GM12891 (cell line): ENCODE data around the gene PPP6R3.

Experiments
- DNase-seq: peaks from one replicate; pipeline ENCODE4 v3.0.0; 2011; ENCODE audit warnings: low spot score; ENCODE audit not compliant: insufficient read length
- FAIRE-seq: peaks from 2 replicates; lab custom pipeline; 2011; peaks lifted over from hg19 to GRCh38; lab: Jason Lieb, UNC
- PAX5 ChIP-seq: IDR thresholded peaks from 2 replicates; pipeline ENCODE4 v1.6.1; 2011; ENCODE audit warnings: low read length, moderate library complexity, mild to moderate bottlenecking; ENCODE audit not compliant: insufficient read depth, severe bottlenecking
- POLR2A ChIP-seq: IDR thresholded peaks from 2 replicates; pipeline ENCODE4 v1.6.1; 2011; ENCODE audit warnings: low read depth, low read length, control low read depth
- POLR2AphosphoS5 ChIP-seq: IDR thresholded peaks from 2 replicates; pipeline ENCODE4 v1.6.1; 2011; ENCODE audit warnings: low read depth, low read length, control low read depth
- POU2F2 ChIP-seq: IDR thresholded peaks from 2 replicates; pipeline ENCODE4 v1.6.1; 2011; ENCODE audit warnings: low read depth, mild to moderate bottlenecking, control low read depth, low read length, moderate library complexity
- SPI1 ChIP-seq: IDR thresholded peaks from 2 replicates; pipeline ENCODE4 v1.6.1; 2011; ENCODE audit warnings: low read depth, low read length, control low read depth
- TAF1 ChIP-seq: IDR thresholded peaks from 2 replicates; pipeline ENCODE4 v1.6.1; 2011; ENCODE audit warnings: low read depth, low read length, control low read depth

Gene PPP6R3

DNA sequence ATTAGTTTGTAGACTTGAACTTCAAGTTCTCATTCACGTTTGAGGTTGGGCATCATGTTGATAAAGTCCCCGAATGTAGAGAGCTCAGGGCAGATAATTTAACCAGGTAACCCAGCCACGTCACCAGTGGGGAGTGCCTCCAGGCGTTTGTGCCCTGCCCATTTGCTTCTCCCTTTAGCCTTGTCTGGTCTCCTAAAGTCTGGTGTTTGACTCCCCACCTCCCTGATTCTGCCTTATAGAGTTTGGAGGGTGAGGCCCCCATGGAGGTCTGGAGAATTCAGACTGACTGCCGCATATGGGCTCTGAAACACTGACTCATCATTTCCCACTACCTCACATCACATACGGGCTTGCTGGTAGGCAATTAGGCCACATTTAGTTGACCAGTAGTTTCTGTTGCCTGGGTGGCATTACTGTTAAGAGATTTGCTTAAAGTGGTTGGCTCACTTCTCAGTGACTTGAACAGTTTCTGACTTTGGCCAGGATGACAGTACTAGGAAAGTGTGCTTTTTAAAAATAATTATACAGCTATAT is 124.5 kb downstream of the PPP6R3 start:
- no peak for TF ChIP-seq TAF1
- no peak for TF ChIP-seq SPI1
- TF ChIP-seq POLR2AphosphoS5 = no peak
- TF ChIP-seq POLR2A = no peak
- no peak for TF ChIP-seq PAX5
- FAIRE-seq = no peak
- DNase-seq = no peak

DNA sequence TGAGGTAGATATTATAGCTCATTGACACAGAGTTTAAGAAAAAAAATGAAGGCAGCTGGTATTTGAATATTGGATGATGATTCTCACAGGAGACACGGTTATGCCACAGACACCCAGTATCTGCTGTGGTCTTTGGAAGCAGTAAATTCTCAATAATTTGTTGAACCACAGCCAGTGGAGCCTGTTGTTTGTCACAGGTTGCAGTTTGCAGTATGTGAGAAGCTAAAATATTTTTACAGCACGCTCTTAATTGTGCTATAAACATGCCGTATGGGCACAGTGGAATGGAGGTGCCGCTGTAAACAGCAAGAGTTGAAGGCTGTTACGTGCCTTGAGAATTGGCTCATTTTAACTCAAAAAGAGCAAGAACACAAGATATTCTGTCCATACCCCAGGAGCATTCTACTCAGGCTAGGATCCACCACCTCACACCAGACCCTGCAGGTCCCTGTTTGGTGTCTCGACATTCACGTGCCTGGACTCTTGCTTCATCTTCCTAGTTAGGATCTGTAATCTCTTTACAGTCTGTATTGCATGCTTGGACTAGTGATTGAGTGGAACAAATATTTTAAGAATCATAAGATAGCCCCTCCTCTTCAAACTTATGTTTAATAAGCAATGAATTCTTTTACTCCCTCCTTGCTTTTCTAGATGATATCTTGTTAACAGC is 129.1 kb downstream of the PPP6R3 start:
- TF ChIP-seq PAX5 (no peak), POU2F2 (no peak), SPI1 (no peak), POLR2A (no peak), TAF1 (no peak), POLR2AphosphoS5 (no peak)
- no peak for FAIRE-seq
- no peak for DNase-seq

DNA sequence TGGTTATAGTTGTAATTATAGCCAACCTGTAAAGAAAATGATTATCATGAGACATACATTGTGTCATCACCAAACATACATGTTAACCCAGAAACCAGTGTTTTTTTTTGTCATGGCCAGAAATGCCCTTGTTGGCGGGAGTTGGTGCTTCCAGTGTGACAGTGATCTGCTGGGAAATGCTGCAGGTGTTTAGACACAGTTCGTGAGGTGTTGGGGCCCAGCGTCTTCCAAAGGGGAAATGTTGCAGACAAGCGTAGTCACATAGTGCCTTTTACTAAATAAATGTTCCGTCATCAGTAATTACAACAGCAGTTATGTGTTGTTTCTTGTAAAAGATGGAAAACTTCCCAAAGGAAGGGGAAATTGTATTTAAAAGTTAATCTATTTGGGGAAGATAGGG is 131.2 kb downstream of the PPP6R3 start:
- no peak for TF ChIP-seq POU2F2
- TF ChIP-seq TAF1 = no peak
- no peak for TF ChIP-seq POLR2A
- no peak for TF ChIP-seq PAX5
- no peak for TF ChIP-seq SPI1
- TF ChIP-seq POLR2AphosphoS5 = no peak
- no peak for FAIRE-seq
- no peak for DNase-seq

DNA sequence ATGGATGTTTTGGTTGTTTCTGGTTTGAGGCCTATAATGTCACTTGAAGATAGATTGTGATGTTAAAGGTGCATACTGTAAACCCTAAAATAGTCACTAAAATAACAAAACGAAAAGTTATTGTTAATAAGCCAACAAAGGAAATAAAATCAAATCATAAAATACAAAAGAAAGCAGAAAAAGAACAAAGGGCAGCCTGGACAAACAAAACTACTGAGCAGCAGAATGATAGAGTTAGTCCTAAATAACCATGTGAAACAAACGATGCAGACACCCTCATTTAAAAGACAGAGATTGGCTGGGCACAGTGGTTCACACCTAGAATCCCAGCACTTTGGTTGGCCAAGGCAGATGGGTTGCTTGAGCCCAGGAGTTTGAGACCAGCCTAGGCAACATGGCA is 132.9 kb downstream of the PPP6R3 start:
- FAIRE-seq (no peak), DNase-seq (no peak)
- TF ChIP-seq SPI1 = no peak
- TF ChIP-seq POU2F2 = no peak
- no peak for TF ChIP-seq POLR2AphosphoS5
- no peak for TF ChIP-seq TAF1
- no peak for TF ChIP-seq POLR2A

DNA sequence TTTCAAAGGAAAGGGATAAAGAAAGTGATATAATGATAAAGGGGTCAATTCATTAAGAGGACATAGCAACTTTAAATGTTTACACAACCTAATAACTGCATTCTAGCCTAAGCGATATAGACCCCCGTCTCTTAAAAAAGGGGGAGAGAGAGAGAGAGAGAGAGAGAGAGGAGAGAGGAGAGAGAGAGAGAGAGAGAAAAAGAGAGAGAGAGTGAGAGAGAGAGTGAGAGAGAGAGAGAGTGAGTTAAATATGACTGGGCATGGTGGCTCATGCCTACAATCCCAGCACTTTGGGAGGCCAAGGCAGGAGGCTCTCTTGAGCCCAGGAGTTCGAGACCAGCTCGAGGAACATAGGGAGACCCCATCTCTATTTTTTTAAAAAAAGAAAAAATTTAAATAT is 133.6 kb downstream of the PPP6R3 start:
- no peak for DNase-seq
- no peak for TF ChIP-seq POLR2AphosphoS5
- TF ChIP-seq TAF1 = no peak
- TF ChIP-seq SPI1 = no peak
- TF ChIP-seq PAX5 = no peak
- TF ChIP-seq POU2F2 = no peak
- TF ChIP-seq POLR2A = no peak
- FAIRE-seq = no peak

DNA sequence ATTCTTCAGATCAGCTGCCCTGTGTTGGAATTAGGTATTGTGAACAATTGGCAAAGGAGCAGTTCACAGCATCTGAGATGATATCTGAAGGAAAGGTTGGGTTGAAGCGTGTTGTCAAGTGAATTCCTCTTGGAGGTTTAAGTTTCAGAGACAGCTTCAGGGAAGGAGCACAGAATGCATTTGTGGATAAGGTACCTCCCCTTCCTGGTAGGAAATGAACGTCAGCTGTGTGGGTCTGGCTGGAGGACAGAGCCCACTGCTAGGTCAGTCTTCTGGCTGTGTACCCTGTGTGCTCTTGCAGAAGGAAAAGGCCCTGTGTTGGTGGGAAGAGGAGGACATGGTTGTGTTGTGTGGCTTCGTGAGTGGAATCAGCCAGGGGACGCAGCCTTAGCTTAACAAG is 135.7 kb downstream of the PPP6R3 start:
- no peak for FAIRE-seq
- TF ChIP-seq POLR2A (no peak), SPI1 (no peak), PAX5 (no peak), POLR2AphosphoS5 (no peak), TAF1 (no peak), POU2F2 (no peak)

DNA sequence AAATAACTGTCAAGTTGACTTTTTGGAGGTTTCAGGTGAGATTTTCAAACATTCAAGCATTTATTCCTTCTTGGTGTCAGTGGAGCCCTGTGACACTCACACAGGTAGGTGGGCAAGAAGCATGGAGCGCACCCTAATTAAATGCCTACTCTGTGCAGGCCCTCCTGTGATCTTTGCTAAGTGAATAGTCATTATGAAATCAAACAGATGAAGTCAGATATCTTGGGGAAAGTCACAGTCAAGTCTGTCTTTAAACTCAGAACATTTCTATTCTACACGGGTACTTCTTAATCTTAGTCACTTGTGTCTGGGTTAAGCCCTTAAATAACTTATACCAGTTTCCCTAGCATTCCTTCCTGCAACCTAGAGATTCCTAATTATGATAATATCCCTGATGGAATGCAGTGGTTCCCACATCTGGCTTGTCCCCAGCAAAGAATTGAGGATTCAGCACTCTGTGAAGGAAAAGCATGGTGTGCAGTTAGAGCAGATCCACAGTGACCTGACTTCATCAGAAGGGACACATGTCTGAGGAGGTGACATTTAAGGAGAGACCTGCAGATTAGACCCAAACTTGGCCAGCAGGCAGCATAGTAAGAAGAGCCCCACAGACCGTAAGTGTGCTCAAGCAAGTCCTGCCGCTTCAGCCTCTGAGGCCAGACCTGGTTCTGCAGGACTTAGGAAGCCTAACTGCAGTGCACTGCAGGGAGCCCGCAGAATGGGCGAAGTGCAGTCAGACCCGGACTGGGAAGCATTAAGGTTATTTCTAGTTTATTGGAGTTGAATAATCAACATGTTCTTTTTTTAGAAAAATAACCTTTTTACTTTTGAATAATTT is 138.5 kb downstream of the PPP6R3 start:
- no peak for FAIRE-seq
- TF ChIP-seq PAX5 = no peak
- TF ChIP-seq SPI1 = no peak
- TF ChIP-seq TAF1 = no peak
- TF ChIP-seq POLR2AphosphoS5 = no peak
- no peak for TF ChIP-seq POU2F2
- no peak for TF ChIP-seq POLR2A
- no peak for DNase-seq

More for the DNA sequence above, 135.7 kb downstream of the PPP6R3 start:
- DNase-seq = no peak

DNA sequence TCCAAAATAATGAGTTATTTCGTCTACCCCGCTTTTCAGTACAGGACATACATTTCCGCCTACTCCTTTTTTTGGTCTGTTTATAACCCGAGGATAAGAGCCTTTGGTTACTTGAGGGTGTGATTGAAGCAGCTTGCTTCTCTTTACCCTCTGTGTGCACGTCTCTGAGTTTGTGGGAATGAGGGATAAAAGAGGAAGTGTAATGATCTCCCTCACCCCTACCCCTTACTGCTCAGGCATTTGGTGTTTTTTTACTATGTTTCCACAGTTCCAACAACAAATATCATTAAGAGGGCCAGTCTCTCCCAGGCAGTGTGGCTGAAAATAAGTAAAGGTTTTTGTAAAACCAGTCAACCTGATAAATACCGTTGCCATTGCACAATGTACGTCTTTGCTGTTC is 140.6 kb downstream of the PPP6R3 start:
- DNase-seq (no peak), FAIRE-seq (no peak)
- TF ChIP-seq TAF1 (no peak), SPI1 (peak; percentile 30; the same call in 1 of the 2 replicates)

DNA sequence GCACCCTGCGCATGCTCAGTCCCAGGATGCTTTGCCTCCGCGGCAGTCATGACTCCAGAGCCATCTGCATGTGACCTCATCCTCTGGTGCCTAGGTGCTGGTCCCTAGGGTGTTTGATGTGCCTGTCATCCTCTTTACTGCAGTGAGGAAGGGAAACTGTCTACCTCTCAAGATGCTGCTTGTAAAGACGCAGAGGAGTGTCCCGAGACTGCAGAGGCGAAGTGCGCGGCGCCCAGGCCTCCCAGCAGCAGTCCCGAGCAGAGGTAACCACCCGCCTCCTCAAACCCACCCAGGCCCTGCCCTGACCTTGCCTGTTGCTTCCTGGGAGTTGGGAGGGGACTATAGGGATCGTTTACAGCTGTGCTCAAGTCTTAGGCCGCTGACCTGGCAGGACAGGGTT is 149.2 kb downstream of the PPP6R3 start:
- TF ChIP-seq POU2F2 (no peak), POLR2A (no peak), PAX5 (no peak), SPI1 (no peak), TAF1 (no peak), POLR2AphosphoS5 (no peak)
- DNase-seq (no peak), FAIRE-seq (no peak)
